HG02678 (cell line): ENCODE measurements around the gene CRTAC1.
"Not testable (repeated sequence)": the region's sequence is repeated elsewhere in the genome, so short reads cannot be mapped to it uniquely, and the experiment has no call there.

ENCODE experiments used
- ATAC-seq: cut with Tn5 transposase; IDR thresholded peaks from one replicate; pipeline ENCODE4 v1.9.1; 2021; ENCODE audit warnings: mild to moderate bottlenecking, moderate library complexity; ENCODE audit not compliant: unreplicated experiment

The CRTAC1 gene

DNA sequence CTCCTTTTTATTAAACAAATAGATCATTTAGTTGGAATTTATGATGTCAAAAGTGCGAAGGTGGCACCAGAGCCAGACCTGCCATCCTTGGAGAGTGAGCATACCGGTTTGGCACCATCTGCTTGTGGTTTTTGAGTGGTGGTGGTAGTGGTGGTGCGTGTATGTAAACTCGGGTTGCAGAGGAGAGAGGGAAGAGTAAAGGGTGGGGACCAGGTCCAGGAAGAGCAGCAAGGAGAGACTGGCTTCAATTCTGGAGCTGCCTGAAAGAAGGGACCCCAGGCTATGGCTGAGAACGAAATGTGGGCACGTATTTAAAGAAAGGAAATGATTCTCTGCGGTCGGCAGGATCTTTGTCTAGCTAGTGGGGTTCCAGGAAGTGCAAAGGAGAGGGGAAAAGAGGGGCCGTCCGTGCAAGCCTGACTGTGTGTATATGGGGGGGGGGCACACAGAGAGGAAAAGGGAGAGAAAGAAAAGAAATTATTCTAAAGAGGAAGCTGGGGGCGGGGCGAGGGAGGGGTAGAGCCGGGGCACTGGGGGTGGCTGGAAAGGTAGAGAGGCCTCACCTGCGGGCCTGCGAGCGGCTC, 181.2 kb downstream of the CRTAC1 start:
- ATAC-seq, result no peak

DNA sequence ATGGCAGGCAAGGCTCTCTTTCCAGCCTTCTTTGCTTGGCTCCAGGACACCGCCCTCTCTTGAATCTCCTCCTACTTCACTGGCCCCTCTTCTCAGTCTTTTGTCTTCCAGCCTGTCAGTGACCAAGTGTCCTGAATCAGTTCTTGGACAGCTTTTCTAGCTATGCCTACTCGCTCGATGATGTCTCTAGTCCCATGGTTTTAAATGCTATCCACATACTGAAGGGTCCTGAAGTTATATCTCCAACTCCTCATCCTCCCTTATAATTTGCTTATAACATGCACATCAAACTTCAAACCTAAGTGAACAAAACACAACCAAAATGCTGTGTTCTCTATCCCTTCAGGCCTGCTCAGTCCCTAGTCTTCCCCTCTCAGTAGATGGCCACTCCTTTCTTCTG, 185.7 kb downstream of the CRTAC1 start:
- ATAC-seq, result no peak

DNA sequence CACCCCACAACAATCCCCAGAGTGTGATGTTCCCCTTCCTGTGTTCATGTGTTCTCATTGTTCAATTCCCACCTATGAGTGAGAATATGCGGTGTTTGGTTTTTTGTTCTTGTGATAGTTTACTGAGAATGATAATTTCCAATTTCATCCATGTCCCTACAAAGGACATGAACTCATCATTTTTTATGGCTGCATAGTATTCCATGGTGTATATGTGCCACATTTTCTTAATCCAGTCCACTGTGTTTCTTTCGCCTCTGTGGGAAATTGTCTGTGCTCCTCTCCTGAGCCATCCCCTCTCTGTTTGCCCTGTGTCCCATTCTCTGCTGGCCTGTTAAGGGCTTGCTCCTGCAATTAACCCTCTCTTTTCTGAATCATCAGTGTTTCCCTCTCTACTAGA, 186.4 kb downstream of the CRTAC1 start:
- ATAC-seq, result not testable (repeated sequence)

DNA sequence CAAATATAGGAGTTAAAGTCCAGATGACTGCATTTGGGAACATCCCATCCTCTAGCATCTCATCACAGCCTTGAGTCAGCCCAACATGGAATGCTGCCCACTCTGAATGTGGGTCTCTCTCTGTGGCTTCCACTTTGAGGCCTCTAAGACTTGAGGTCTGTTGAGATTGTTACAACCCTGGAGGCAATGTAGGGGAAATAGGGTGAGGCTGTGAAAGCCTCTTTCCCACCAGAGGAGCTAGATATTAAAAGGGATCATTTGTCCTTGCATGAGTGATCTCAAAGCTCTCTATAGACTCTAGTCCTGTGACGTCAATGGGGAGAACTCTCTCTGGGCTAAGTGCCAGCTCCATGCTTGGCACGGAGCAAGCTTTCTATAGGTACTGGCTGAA, 187.1 kb downstream of the CRTAC1 start:
- no peak for ATAC-seq

DNA sequence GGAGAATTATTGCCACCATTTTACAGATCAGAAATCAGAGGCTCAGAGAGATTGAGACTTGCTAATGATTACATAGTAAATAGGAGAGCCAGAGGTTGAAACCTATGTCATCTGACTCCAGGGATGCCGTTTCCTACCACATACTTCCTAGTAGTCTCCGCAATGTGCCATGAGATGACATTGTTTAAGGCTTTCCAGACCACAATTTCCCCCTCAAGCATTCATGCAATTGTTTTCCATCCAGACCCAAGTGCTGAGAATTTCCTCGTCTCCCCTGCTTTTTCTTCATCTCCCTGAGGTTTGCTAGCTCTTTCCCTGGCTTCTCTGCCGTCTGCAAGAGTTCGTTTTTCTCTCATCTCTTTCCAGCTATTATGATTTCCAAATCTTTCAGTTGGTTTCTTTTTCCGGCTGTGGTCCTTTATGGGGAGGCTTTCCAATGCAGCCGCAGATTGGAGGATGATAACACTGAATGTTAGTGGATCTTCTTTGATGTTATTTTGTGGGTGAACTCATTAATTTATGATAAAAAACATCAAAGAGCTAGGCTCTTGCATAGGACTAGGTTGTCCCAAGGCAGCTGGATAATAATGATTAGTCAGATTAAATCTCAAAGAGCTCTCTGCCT, 187.7 kb downstream of the CRTAC1 start:
- no peak for ATAC-seq

DNA sequence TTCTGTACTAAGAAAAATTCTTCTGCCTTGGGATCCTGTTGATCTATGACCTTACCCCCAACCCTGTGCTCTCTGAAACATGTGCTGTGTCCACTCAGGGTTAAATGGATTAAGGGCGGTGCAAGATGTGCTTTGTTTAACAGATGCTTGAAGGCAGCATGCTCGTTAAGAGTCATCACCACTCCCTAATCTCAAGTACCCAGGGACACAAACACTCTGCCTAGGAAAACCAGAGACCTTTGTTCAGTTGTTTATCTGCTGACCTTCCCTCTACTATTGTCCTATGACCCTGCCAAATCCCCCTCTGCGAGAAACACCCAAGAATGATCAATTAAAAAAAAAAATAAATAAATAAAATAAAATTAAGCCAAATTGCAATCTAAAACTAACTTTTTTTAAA, 188.3 kb downstream of the CRTAC1 start:
- ATAC-seq, result not testable (repeated sequence)

DNA sequence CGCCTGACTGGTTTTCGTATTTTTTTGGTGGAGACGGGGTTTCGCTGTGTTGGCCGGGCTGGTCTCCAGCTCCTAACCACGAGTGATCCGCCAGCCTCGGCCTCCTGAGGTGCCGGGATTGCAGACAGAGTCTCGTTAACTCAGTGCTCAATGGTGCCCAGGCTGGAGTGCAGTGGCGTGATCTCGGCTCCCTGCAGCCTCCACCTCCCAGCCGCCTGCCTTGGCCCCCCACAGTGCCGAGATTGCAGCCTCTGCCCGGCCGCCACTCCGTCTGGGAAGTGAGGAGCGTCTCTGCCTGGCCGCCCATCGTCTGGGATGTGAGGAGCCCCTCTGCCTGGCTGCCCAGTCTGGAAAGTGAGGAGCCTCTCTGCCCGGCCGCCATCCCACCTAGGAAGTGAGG, 189.3 kb downstream of the CRTAC1 start:
- ATAC-seq, result not testable (repeated sequence)

DNA sequence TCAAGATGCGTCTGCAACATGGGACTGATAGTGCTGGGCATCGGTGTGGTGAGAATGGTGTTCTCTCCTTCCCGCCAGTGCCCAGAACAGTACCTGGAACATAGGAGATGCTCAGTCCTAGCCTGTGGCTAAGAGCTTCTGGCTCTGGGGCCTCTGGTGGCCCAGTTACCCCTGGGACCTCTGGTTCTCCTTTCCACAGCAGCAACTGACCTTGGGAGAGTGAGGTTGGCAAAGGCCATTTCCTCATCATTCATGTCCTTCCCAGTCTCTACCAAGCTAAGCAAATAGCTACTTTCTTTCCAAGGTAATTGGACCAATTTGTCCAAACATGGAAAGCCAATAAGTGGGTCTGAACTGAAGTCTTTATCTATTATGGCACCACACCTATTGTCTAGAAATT, 192.3 kb downstream of the CRTAC1 start:
- ATAC-seq, result no peak

DNA sequence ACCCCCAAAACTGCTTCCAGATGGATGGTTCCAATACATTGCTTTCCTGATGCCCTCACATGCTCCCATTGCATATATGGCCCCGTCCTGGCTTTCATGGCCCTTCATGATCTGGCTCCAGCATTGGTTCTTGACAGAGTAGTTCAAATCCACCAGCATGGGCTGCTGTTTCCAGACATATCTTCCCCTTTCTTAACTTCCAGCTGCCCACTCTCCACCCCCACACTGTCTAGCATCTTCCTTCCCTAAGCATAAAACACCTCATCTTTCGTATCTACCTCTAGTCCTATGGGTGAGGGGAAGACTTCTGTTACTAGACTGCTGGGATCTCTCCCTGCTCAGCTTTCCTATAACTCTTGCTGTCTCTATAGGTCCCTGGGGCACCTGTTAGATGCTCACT, 194.0 kb downstream of the CRTAC1 start:
- ATAC-seq, result no peak

DNA sequence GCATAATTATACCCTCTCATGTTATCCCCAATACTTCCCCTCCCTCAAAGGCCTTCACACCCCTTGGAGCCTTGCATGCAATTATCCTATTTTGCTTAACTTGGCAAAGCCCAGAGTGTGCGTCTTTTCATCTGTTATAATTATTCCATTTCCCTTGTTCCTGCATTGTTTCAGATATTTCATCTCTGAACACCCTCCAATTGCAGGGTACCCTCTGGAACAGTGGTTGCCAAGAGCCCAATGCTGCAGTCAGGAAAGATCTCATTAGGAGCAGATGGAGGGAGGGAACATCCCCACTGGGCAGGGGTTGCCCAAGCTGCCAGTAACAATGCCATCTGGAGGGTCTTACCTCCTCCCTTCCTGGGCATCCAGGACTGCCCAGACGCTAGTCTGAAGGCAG, 199.2 kb downstream of the CRTAC1 start:
- no peak for ATAC-seq

DNA sequence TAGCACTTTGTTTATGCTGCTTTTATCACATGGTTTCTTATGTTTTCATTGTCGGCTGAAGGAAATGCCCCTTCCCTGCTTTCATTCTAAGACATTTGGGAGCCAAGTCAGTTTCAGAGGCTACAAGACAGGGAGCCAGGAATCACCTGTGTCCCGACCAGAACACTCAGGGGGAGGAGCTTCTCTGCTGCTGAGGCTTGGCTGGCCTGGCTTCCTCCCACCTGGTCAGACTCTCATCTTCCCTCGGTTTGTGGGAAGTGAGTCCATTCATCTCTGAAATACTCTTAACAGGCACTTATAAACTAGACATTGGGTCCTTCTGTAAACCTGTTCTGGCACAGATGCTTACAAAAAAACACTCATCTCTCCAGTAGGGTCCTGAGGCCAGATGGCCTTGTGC, 200.4 kb downstream of the CRTAC1 start:
- no peak for ATAC-seq

DNA sequence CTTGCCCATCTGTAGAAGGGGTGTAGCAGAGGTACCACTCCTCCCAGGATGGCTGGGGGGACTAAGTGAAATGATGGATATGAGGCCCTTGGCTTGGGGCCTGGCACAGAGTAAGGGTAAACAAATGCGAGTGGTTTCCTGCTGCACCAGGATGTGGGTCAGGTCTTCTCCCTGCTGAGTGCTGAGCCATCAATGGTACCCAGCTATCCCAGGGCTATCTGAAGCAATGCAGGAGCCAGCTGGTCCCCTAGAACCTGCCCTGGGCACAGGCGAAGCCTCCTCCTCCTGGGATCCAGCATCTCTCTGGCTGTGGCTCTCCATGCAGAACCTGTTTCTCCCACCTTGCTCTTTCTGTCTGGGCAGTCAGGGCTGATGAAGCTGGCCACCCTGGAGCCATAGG, 201.7 kb downstream of the CRTAC1 start:
- no peak for ATAC-seq

DNA sequence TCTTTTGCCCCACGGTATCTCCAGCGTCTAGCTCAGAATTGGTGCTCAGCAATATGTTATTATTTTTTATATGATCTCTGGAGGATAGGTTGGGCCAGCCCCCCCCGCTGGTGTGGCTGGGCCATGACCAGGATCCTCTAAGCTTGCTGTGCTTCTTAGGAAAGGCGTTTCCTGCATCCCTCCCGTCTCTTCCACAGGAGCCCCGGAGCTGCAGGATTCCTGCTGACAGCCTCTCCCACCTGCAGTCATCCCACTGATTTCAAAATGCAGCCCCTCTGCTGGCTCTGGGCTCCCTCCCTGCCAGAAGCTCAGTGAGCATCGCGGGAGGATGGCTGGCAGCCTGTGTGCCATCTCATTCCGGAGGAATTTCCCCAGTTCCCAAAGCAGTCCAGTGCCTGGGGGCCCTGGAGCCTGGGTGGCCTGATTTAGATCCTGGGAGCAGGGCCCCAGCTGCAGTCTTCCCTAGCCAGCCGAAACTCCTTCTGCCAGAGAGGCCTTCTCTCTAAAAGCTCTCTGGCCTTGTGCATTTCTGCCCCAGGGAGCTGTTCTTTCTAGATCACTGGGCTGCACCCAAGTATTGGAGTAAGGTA, 202.6 kb downstream of the CRTAC1 start:
- ATAC-seq, result no peak

DNA sequence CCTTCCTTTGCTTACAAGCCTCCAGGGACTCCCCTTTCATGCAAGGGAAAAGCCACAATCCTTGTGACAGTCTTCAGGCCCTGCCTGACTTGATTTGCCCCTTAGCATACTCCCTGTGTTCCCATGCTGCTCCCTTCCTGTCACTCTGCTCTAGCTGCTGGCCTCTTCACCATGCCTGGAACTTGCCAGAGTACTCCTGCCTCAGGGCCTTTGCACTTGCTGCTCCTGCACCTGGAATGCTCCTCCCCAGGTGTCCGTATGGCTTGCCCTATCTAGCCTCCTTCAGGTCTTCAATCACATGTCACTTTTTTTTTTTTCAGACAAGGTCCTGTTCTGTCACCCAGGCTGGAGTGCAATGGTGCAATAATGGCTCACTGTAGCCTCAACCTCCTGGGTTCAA, 203.5 kb downstream of the CRTAC1 start:
- no peak for ATAC-seq

DNA sequence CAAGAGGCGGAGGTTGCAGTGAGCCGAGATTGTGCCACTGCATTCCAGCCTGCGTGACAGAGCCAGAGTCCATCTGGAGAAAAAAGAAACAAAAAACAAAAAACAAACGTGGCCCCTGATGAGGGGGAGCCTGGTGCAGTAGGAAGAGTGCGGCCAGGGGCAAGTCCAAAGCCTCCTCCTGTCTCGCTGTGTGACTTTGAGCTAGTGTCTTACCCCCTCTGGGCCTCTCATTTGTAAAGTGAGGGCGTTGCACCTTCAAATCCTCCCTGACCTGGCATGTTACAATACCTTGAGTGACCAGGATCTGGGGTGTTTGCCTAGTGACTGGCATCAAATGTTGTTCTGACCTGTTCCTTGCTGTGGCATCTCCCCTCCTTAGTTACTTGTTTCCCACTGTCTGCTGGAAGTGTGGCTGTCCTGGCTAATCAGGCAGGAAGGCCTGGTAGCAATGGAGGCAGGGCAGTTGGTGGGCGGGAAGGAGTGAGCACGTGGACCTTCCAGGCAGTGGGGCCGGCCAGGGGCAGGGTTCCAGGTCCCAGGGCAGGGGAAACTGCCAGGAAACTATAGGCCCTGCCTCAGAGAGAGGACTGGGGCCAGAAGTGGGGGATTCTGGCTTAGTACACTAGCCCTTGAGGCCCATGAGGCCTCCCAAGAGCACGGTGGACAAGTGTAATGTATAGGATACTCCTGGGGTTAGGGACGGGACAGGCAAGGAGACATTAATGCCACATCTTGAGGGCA, 205.2 kb downstream of the CRTAC1 start:
- no peak for ATAC-seq

DNA sequence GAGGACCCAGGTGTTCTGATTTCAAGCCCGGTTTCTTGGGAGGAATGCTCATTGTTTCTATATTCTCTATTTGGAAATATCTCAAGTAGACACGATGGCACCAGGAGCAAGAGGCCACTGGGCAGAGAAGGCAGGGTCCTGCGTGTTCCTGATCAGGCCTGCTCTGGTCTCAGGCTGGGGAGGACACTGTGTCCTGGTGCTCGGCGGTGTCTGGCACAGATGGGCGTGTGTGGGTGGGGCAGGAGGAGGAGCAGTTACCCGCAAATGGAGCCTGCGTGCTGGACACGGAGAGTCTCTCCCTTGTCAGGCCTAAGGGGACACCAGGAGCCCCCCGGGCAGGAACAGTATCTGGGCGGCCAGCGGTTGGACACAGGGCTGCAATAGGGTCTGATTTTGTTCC, 206.7 kb downstream of the CRTAC1 start:
- no peak for ATAC-seq

DNA sequence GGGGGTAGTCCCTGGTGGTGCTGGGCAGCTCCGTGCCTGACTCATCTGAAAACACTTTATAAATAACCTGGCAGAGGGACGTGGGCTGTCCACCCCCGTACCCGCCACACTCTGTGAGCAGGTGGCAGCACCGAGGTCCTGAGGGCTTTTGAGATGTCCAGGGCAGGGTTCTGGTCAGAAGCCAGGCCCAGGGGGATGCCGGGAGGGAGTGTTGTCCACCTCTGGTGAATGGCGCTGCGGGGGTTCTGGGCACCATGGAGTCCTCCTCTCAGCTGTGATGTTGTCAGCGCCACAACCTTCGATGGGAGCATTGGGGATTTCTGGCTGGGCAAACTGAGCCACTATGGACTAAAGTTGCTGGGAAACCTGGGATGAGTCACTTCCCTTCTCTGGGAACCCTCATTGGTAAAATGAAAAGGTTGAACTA, 208.1 kb downstream of the CRTAC1 start:
- no peak for ATAC-seq

DNA sequence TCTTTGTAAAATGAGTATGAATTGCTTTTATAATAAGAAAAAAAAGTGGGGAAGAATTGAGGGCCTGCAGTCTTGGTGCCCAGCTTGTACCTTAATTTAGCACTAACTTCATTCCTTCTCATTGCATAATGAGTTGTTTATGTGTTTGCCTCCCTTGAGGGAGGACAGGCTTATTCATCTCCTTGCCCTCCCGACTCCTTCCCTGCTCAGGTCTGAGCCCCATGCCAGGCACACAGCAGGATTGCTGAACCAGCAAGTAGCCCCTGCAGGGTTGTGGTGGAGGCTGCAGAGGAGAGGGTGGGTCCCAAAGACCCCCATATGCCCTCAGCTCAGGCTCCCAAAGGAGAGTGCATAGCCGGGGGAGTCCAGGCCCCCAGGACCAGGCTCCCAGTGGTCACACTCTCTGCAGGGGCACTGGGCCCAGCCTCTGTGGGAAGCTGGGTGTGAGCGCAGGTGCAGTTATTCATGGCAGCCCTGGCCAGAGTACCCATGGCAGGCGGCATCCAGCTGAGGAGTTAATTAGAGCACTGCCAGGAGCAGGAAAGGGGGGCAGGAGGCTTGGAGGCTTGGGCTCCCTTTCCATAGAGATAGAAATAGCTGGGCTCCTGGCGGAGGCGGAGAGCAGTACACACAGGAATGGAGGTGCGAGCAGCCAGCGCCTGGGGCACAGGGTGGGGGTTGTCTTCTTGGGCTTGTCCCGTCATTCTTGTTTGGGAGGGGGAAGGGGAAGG, 208.9 kb downstream of the CRTAC1 start:
- ATAC-seq, result no peak

DNA sequence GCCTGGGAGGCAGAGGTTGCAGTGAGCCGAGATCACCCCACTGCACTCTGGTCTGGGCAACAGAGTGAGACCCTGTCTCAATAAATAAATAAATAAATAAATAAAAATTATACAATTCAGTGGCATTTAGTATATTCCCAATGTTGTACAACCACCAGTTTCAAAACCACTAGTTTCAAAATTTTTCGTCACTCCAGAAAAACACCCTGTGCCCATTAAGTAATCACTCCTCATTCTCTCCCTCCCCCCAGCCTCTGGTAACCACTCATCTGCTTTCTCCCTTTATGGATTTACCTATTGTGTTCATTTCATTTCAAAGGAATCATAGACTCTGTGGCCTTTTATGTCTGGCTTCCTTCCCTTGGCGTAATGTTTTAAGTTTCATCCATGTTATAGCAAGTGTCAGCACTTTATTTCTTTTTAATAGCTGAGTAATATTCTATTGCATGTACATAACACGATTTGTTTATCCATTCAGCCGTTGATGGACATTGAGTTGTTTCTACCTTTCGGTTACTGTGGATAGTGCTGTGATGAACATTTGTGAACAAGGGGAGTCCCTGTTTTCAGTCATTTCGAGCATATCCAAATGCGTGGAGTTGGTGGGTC, 210.2 kb downstream of the CRTAC1 start:
- no peak for ATAC-seq

DNA sequence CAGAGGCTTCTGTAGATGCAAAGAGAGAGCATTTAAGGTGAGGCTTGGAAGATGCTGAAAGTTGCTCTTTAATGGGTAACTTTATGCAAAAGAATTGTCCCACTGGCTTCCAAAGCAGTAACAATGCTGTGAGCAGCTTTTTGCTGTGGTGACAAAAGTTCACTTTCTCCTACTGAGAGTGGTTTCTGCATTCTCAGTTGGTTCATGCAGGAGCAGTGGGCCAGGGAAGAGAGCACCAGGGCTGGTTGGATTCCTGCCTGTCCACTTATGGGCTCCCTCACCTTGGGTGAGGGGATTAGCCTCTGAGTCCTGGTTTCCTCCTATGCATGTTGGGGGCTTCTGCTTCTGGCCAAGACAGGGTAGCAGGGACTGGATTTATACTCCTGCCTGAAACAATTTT, 211.8 kb downstream of the CRTAC1 start:
- no peak for ATAC-seq

DNA sequence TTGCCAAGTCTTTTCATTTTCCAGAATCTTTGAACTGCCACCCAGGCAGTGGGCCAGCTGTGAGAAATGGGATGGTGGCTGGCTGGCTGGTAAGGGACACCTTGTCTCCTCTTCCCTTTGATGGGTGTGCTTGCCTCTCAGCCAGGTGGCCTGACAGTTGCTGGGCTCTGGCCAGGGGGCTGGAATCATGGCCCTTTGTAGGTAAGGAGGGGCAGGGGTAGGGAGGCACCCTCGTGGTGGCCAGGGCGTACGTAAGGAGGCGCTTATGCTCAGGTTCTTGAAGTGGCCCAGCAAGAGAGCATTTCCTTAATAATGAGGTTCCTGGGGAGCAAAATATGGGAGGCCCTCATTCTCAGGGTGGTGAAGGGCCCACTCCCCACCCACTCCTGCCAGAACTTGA, 213.8 kb downstream of the CRTAC1 start:
- no peak for ATAC-seq
